ENCODE data around the gene PCDHGA4. TPM values are rescaled to one million over a fixed set of nuclear protein-coding genes. Genes with fewer than 3 reads are reported as not detected.
A peak's percentile ranks its signal among the peaks of the same experiment; 100 is the strongest.
"Not testable (repeated sequence)": the region's sequence is repeated elsewhere in the genome, so short reads cannot be mapped to it uniquely, and the experiment has no call there.

PCDHGA4 gene
- total RNA-seq, 1 donor: 0.21 TPM

- Histone ChIP-seq H3K4me1 (ENCODE audit: insufficient read depth, low read length) (no peaks in the 10 kb centered on the region), H3K27me3 (ENCODE audit: insufficient read depth, low read length) (peaks cover 93% of the 10 kb centered on the region), H3K4me3 (ENCODE audit: low read length) (no peak within 1 kb of the TSS), H3K9me3 (ENCODE audit: low read depth, low read length) (peaks cover 14% of the 10 kb centered on the region)
Observed at GRCh38 chr5:141363952-141364660, 9.3 kb downstream of the PCDHGA4 start, which contains the start of gene PCDHGA5. TSS of gene PCDHGA5 (plus strand) at chr5:141364162. CDS start at chr5:141364331, 169 bp downstream.

- Histone ChIP-seq H3K4me1 (ENCODE audit: insufficient read depth, low read length) (peaks cover 5% of the 10 kb centered on the region), H3K9me3 (ENCODE audit: low read depth, low read length) (peaks cover 17% of the 10 kb centered on the region), H3K4me3 (ENCODE audit: low read length) (no peak overlapping the region), H3K27me3 (ENCODE audit: insufficient read depth, low read length) (peaks cover 94% of the 10 kb centered on the region)
Observed at GRCh38 chr5:141366016-141366896, 11.4 kb downstream of the PCDHGA4 start.

GRCh38 chr5:141369994-141370848 lies 15.4 kb downstream of the PCDHGA4 start, which contains the start of gene PCDHGB3:
TSS of gene PCDHGB3 (plus strand) at chr5:141370242. CDS start at chr5:141370395, 153 bp downstream.
- H3K4me1 ChIP-seq (ENCODE audit: insufficient read depth, low read length): peaks cover 5% of the 10 kb centered on the region
- no peak within 1 kb of the TSS for H3K4me3 ChIP-seq (ENCODE audit: low read length)
- peaks cover 15% of the 10 kb centered on the region for H3K9me3 ChIP-seq (ENCODE audit: low read depth, low read length)
- peaks cover 98% of the 10 kb centered on the region for H3K27me3 ChIP-seq (ENCODE audit: insufficient read depth, low read length)

GRCh38 chr5:141371572-141372475 lies 17.0 kb downstream of the PCDHGA4 start:
- H3K27me3 ChIP-seq (ENCODE audit: insufficient read depth, low read length): peaks cover 88% of the 10 kb centered on the region
- H3K4me3 ChIP-seq (ENCODE audit: low read length): no peak overlapping the region
- H3K9me3 ChIP-seq (ENCODE audit: low read depth, low read length): peaks cover 12% of the 10 kb centered on the region
- peaks cover 5% of the 10 kb centered on the region for H3K4me1 ChIP-seq (ENCODE audit: insufficient read depth, low read length)

GRCh38 chr5:141373673-141374317 lies 19.0 kb downstream of the PCDHGA4 start, which contains the start of gene PCDHGA6:
TSS of gene PCDHGA6 (plus strand) at chr5:141373891. CDS start at chr5:141374084, 193 bp downstream.
- Histone ChIP-seq H3K9me3 (ENCODE audit: low read depth, low read length) (peaks cover 16% of the 10 kb centered on the region), H3K4me3 (ENCODE audit: low read length) (no peak within 1 kb of the TSS), H3K27me3 (ENCODE audit: insufficient read depth, low read length) (peaks cover 81% of the 10 kb centered on the region), H3K4me1 (ENCODE audit: insufficient read depth, low read length) (peaks cover 5% of the 10 kb centered on the region)

GRCh38 chr5:141374627-141375026 lies 19.8 kb downstream of the PCDHGA4 start:
- Histone ChIP-seq H3K4me3 (ENCODE audit: low read length) (no peak overlapping the region), H3K4me1 (ENCODE audit: insufficient read depth, low read length) (peaks cover 5% of the 10 kb centered on the region), H3K27me3 (ENCODE audit: insufficient read depth, low read length) (peaks cover 76% of the 10 kb centered on the region), H3K9me3 (ENCODE audit: low read depth, low read length) (peaks cover 16% of the 10 kb centered on the region)

- Histone ChIP-seq H3K9me3 (ENCODE audit: low read depth, low read length) (peaks cover 16% of the 10 kb centered on the region), H3K27me3 (ENCODE audit: insufficient read depth, low read length) (peaks cover 74% of the 10 kb centered on the region)
- not testable (repeated sequence) for H3K4me1 ChIP-seq (ENCODE audit: insufficient read depth, low read length); H3K4me3 ChIP-seq (ENCODE audit: low read length)
Observed at GRCh38 chr5:141375444-141376155, 20.8 kb downstream of the PCDHGA4 start.

- Histone ChIP-seq H3K9me3 (ENCODE audit: low read depth, low read length) (peaks cover 8% of the 10 kb centered on the region), H3K27me3 (ENCODE audit: insufficient read depth, low read length) (peaks cover 83% of the 10 kb centered on the region), H3K4me1 (ENCODE audit: insufficient read depth, low read length) (no peaks in the 10 kb centered on the region), H3K4me3 (ENCODE audit: low read length) (peak within 1 kb of the TSS; percentile 7)
Observed at GRCh38 chr5:141382469-141383294, 27.9 kb downstream of the PCDHGA4 start, which contains the start of gene PCDHGA7. TSS of gene PCDHGA7 (plus strand) at chr5:141382742. CDS start at chr5:141382900, 158 bp downstream.

GRCh38 chr5:141383345-141383744 lies 28.5 kb downstream of the PCDHGA4 start:
- H3K4me1 ChIP-seq (ENCODE audit: insufficient read depth, low read length): no peaks in the 10 kb centered on the region
- peaks cover 8% of the 10 kb centered on the region for H3K9me3 ChIP-seq (ENCODE audit: low read depth, low read length)
- H3K27me3 ChIP-seq (ENCODE audit: insufficient read depth, low read length): peaks cover 84% of the 10 kb centered on the region
- no peak overlapping the region for H3K4me3 ChIP-seq (ENCODE audit: low read length)

GRCh38 chr5:141384471-141385267 lies 29.8 kb downstream of the PCDHGA4 start:
- peaks cover 89% of the 10 kb centered on the region for H3K27me3 ChIP-seq (ENCODE audit: insufficient read depth, low read length)
- no peak overlapping the region for H3K4me3 ChIP-seq (ENCODE audit: low read length)
- H3K4me1 ChIP-seq (ENCODE audit: insufficient read depth, low read length): no peaks in the 10 kb centered on the region
- H3K9me3 ChIP-seq (ENCODE audit: low read depth, low read length): peaks cover 8% of the 10 kb centered on the region

GRCh38 chr5:141387557-141388311 lies 32.9 kb downstream of the PCDHGA4 start, which contains the start of gene PCDHGB4:
TSS of gene PCDHGB4 (plus strand) at chr5:141387698. CDS start at chr5:141387885, 187 bp downstream.
- not testable (repeated sequence) for H3K4me1 ChIP-seq (ENCODE audit: insufficient read depth, low read length); H3K4me3 ChIP-seq (ENCODE audit: low read length); H3K9me3 ChIP-seq (ENCODE audit: low read depth, low read length)
- peaks cover 91% of the 10 kb centered on the region for H3K27me3 ChIP-seq (ENCODE audit: insufficient read depth, low read length)

All from mononuclear cell (primary cell).